HG02623 (cell line): ENCODE data around the gene CAGE1.
"Not testable (repeated sequence)": the region's sequence is repeated elsewhere in the genome, so short reads cannot be mapped to it uniquely, and the experiment has no call there.

Experiments used
- ATAC-seq: cut with Tn5 transposase; IDR thresholded peaks from one replicate; pipeline ENCODE4 v1.9.1; 2021; ENCODE audit warnings: moderate library complexity; ENCODE audit not compliant: unreplicated experiment

The CAGE1 gene

GRCh38 chr6:7410851-7411250 lies 21.3 kb upstream of the CAGE1 start:
- ATAC-seq = no peak

DNA sequence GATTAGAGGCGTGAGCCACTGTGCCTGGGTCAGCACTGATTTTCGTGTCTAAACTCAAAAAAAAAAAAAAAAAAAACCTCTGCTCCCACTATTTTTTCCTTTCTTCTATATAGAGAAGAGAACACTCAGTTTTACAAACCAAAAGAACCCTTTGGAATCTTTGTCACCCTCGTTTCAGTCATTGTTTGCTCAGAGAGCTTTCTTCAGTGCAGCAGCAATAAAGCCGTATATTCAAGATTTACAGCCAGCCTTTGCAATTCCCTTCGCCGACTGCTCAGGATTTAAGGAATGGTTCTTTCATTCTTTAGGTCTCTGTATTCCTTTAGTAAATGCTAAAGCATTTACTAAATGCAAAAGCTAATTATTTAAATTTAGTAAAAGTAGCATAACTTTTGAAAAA lies 20.2 kb upstream of the CAGE1 start:
- ATAC-seq = no peak

DNA sequence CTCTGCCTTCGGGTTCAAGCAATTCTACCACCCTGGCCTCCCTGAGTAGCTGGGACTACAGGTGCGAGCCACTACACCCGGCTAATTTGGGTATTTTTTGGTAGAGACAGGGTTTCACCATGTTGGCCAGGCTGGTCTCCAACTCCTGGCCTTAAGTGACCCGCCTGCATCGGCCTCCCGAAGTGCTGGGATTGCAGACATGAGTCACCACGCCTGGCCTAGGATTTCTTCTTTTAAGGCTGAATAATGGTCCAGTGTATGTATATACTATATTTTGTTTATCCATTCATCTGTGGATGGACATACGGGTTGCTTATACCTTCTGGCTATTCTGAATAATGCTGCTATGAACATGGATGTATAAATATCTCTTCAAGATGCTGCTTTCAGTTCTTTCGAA lies 17.2 kb upstream of the CAGE1 start:
- no peak for ATAC-seq

DNA sequence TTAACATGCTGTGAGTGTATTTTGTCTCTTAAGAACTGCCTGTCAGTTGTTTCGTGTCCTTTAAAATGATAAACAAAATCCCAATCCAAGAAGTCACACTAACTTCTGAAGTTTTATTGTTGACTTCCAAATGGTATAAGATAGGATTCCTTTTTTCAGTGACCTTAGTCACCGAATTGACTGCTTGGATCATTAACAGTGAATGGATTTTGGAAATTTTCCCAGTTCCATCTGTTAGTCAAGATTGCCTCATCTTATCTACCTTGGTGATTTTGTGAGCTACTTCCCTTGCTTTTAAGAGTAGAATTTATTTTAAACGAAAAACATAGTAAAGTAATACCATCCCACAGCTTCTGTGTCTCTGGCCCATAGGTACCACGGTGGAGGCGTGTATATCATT lies 15.0 kb upstream of the CAGE1 start:
- no peak for ATAC-seq

- no peak for ATAC-seq
Observed at GRCh38 chr6:7402716-7403115, 13.2 kb upstream of the CAGE1 start.

GRCh38 chr6:7401075-7401474 lies 11.5 kb upstream of the CAGE1 start:
- ATAC-seq = no peak

DNA sequence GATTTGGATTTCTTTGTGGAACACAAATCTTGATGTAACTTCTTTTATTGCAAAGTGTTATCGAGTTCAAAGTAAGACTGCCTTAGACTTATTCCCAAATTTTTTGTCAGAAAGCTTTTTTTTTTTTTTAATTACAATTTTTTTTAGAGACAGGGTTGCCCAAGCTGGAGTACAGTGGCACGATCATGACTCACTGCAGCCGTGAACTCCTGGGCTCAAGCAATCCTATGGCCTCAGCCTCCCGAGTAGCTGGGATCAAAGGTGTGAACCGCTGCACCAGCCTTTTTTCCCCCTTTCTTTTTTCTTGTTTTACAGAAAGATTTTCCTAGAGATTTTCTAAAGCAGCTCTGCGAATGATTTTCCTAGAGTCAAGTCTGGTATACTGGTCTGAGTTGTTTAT lies 2.9 kb upstream of the CAGE1 start:
- no peak for ATAC-seq

DNA sequence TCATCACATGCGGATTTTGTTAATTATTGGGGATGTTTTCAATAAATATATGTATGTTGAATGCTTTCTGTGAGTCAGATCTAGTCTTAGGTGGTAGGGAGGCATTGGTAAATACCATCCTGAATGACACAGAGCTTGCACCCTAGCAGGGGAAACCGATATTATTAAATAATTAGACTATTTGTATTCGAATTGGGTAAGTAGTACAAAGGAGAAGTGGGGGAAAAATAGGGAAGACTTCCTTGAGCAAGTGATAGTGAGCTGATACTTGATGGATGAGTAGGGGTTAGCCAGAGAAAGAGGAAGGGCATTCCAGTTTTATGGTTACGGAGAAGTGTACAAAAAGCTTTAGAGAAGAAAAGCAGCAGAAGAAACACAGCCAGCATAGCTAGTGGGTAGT lies 1.6 kb upstream of the CAGE1 start:
- no peak for ATAC-seq

GRCh38 chr6:7390226-7390878 lies 810 bp upstream of the CAGE1 start:
- peak; percentile 4 for ATAC-seq

DNA sequence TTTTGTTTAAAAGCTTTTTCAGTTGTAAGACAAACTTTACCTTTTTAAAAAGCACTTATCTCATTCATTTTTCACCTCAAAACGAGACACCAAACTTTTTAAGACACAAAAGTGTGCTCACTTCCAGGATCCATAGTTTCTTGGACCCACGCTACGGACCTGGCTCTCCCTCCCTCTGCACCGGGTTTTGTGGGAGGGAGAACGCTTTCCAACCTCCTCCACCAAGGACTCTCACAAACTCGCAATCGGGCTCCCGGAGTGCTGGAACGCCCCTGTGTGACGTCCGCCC lies 436 bp downstream of the CAGE1 start:
- no peak for ATAC-seq

DNA sequence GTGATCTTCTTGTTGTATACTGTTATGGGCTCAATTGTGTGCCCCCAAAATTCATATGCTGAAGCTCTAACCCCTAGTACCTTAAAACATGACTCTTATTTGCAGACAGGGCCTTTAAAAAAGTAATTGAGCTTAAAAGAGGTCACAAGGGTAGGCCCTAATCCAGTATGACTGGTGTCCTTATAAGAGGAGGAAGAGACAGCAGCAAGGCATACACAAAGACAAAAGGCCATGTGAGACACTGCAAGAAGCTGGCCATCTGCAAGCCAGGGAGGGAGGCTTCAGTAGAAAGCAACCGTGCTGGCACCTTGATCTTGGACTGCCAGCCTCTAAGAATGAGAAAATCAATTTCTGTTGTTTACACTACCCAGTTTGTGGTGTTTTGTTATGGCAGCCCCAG lies 8.4 kb downstream of the CAGE1 start:
- ATAC-seq = no peak

GRCh38 chr6:7378740-7379139 lies 10.8 kb downstream of the CAGE1 start:
- ATAC-seq = no peak

- no peak for ATAC-seq
Observed at GRCh38 chr6:7377961-7378360, 11.6 kb downstream of the CAGE1 start.

- ATAC-seq = no peak
Observed at GRCh38 chr6:7373739-7374138, 15.8 kb downstream of the CAGE1 start.

DNA sequence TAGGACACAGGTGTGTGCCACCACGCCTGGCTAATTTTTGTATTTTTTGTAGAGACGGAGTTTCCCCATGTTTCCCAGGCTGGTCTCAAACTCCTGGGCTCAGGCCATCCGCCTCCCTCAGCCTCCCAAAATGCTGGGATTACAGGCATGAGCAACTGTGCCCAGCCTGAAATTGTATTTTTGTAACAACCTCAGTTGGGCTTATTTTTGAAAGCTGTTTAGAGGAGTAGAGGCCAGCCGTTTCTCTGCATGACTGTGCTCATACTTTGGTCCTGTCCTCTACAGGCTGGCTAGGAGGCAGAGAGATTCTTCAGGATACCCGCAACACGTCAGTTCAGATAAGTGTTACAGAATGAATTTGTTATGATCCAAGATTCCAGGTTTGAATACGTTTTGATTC lies 22.1 kb downstream of the CAGE1 start:
- no peak for ATAC-seq

- not testable (repeated sequence) for ATAC-seq
Observed at GRCh38 chr6:7351916-7352315, 37.6 kb downstream of the CAGE1 start.

DNA sequence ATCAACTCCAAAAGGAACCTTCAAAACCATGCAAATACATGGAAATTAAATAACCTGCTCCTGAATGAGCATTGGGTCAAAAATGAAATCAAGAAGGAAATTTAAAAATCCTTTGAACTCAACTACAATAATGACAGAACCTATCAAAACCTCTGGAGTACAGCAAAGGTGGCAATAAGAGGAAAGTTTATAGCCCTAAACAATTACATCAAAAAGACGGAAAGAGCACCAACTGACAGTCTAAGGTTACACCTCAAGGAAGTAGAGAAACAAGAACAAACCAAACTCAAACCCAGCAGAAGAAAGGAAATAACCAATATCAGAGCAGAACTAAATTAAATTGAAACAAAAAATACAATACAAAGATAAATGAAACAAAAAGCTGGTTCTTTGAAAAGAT lies 39.0 kb downstream of the CAGE1 start:
- not testable (repeated sequence) for ATAC-seq

DNA sequence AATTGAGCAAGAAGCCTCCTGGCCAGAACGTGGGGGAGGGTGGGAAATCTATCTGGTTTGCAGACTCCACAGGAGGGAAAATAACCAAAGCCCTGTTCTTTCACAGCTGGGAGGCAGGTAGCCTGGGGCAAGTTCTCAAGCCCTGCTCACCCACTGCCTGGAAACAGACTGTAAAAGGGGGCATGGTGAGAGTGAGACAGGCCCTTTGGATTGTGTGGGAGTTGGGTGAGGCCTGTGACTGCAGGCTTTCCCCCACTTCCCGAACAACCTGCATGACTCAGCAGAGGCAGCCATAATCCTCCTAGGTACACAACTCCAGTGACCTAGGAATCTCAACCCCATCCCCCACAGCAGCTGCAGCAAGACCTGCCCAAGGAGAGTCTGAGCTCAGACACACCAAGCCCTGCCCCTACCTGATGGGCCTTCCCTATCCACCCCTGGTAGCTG lies 42.0 kb downstream of the CAGE1 start:
- ATAC-seq = not testable (repeated sequence)

- ATAC-seq = not testable (repeated sequence)
Observed at GRCh38 chr6:7344773-7345450, 44.6 kb downstream of the CAGE1 start.

DNA sequence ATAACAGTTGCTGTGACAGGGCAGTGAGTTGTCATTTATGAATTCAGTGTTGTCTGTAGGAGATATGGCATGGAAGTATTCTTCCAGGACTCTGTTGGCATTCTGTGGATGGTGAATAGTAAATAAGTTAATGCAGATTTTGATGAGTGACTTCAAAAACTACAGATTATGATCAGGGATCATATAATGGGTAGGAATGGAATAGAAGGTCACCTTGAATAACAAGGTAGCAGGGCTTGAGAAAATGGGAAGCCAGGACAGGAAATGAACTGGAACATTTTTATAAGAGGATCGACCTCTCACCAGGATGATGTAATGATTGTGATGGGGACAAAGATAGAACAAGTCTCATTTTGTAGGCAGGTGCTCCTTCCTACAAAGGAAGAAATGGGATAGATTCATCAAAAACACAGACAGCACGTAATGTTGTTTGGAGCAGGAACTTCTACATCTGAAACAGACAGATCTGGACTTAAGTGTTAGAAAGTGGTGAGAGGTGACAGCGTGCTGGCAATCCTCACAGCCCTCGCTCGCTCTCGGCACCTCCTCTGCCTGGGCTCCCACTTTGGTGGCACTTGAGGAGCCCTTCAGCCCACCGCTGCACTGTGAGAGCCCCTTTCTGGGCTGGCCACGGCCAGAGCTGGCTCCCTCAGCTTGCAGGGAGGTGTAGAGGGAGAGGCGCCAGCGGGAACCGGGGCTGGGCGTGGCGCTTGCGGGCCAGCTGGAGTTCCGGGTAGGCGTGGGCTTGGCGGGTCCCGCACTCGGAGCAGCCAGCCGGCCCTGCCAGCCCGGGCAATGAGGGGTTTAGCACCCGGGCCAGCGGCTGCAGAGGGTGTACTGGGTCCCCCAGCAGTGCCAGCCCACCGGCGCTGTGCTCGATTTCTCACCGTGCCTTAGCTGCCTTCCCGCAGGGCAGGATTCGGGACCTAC lies 45.7 kb downstream of the CAGE1 start:
- ATAC-seq = no peak

DNA sequence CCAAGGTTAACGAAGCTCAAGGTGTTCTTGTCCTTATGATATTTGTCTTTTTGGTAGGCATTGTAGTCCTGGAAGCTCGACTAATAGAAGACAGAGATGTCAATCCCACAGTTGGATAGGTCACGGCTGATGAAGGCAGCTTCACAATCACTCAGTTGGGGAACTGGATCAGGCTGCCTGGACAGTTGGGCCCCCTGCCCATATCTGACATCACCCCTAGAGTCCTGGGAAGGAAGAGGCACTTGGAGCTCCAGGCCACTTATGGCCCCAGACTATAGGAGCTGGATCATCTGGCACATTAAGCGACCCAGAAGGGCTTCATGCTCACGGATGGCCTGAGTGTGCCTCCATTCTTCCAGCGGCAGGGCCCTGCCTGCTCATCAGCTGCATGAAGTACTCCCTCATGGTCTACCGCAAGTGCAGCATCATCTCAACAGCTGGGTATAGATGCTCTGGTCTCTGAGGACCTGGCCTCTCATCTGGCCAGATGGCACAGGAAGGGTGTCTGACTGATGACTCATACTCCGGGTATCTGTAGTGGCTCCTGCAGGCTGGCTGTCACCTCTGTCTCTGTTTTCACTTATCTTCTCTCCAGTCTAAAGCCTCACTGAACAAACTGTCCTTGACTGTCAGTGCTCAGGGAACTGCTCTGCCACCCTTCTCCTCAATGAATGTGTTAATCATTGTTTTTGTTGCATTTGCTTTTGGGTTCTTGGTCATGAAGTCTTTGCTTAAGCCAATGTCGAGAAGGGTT lies 47.4 kb downstream of the CAGE1 start:
- no peak for ATAC-seq
